ENCODE measurements around the gene GSE1. TPM values are rescaled to one million over a fixed set of nuclear protein-coding genes. Genes with fewer than 3 reads are reported as not detected.

GSE1 gene
- total RNA-seq, 3 donors from 2014 or later, result 52.3 to 105 (median 60.7) TPM

DNA sequence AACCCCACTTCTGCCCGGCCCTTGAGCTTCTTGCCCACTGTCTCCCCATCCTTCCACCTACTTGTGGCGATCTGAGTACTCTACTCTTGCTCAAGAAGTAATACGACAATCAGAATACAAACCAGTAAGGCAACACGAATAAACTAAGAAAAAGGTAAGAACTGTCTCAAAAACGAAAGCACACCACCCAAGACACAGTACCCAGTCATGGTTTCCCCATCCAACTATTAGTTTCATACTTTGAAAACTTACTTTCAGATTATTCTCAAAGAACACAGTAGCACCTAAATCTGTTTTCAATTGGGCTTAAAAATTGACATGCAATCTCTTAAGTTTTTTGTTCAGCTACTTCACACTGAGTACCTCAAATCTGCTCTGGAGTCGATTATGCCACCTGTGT lies 61.7 kb downstream of the GSE1 start:
- Histone ChIP-seq H3K27me3 (no peaks in the 10 kb centered on the region), H3K4me1 (no peaks in the 10 kb centered on the region), H3K4me3 (no peak overlapping the region), H3K36me3 (no peaks in the 10 kb centered on the region), H3K9me3 (no peaks in the 10 kb centered on the region), H3K27ac (peak overlapping the region in 1 of 2 donors; percentile 62)
- no peak for TF ChIP-seq POLR2AphosphoS5 (IDR thresholded peaks at IDR 0.05)
- DNase-seq (ENCODE audit: low spot score in 2 of 2), result no peak
- intact Hi-C loops (cut with DNase I; ENCODE audit: low total_unique reads), result no loop called here

DNA sequence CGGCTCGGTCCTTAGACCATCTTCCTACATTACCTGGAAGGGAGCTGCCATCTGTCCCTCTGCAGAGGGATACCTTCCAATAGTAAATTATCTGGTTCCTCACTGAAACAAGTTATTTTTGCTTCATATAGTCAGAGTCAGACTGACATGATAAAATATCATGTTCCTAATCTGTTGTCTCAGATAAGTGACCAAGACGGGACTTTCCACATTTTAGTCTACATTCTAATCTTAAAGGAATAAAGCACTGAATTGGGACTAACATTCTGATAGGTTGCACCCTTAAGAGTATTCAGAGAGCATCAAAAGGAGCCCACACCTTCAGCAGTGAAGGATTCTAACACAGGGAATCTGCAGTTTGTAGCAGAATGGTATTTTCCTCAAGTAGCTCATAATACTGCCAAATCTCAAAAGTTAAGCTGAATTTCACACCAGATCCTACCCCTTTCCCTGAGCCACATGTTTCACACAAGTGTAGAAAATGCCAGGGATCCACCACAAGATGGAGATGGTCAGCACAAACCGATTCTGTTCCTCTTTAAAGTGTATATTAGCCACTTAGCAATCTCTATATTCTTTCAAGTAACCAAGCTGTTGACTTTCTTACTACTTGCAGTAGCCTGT lies 62.2 kb downstream of the GSE1 start:
- H3K9me3 ChIP-seq, result no peaks in the 10 kb centered on the region
- DNase-seq (ENCODE audit: low spot score in 2 of 2), result no peak
- intact Hi-C loops (cut with DNase I; ENCODE audit: low total_unique reads), result no loop called here
- TF ChIP-seq POLR2AphosphoS5 (IDR thresholded peaks at IDR 0.05), result no peak
- TF ChIP-seq, protein P1, sequence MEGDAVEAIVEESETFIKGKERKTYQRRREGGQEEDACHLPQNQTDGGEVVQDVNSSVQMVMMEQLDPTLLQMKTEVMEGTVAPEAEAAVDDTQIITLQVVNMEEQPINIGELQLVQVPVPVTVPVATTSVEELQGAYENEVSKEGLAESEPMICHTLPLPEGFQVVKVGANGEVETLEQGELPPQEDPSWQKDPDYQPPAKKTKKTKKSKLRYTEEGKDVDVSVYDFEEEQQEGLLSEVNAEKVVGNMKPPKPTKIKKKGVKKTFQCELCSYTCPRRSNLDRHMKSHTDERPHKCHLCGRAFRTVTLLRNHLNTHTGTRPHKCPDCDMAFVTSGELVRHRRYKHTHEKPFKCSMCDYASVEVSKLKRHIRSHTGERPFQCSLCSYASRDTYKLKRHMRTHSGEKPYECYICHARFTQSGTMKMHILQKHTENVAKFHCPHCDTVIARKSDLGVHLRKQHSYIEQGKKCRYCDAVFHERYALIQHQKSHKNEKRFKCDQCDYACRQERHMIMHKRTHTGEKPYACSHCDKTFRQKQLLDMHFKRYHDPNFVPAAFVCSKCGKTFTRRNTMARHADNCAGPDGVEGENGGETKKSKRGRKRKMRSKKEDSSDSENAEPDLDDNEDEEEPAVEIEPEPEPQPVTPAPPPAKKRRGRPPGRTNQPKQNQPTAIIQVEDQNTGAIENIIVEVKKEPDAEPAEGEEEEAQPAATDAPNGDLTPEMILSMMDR (IDR thresholded peaks at IDR 0.05), result peak in 1 of 3 donors; percentile 29
- H3K4me1 ChIP-seq, result no peaks in the 10 kb centered on the region
- no peak overlapping the region for H3K27ac ChIP-seq
- H3K27me3 ChIP-seq, result no peaks in the 10 kb centered on the region
- H3K36me3 ChIP-seq, result no peaks in the 10 kb centered on the region
- no peak overlapping the region for H3K4me3 ChIP-seq

GRCh38 chr16:85676466-85676865 lies 63.3 kb downstream of the GSE1 start:
- Histone ChIP-seq H3K4me1 (no peaks in the 10 kb centered on the region), H3K36me3 (no peaks in the 10 kb centered on the region), H3K9me3 (no peaks in the 10 kb centered on the region), H3K27ac (no peak overlapping the region), H3K27me3 (no peaks in the 10 kb centered on the region), H3K4me3 (no peak overlapping the region)
- TF ChIP-seq POLR2AphosphoS5 (IDR thresholded peaks at IDR 0.05) (no peak), POLR2A (IDR thresholded peaks at IDR 0.05) (no peak)
- TF ChIP-seq, protein P1 (IDR thresholded peaks at IDR 0.05), result no peak
- intact Hi-C loops (cut with DNase I; ENCODE audit: low total_unique reads), result no loop called here
- no peak for DNase-seq (ENCODE audit: low spot score in 2 of 2)

GRCh38 chr16:85677383-85677967 lies 64.4 kb downstream of the GSE1 start:
- intact Hi-C loops (cut with DNase I; ENCODE audit: low total_unique reads), result no loop called here
- no peaks in the 10 kb centered on the region for H3K4me1 ChIP-seq
- no peak for DNase-seq (ENCODE audit: low spot score in 2 of 2)
- no peaks in the 10 kb centered on the region for H3K36me3 ChIP-seq
- H3K4me3 ChIP-seq, result no peak overlapping the region
- no peaks in the 10 kb centered on the region for H3K27me3 ChIP-seq
- TF ChIP-seq, protein P1 (IDR thresholded peaks at IDR 0.05), result no peak
- TF ChIP-seq POLR2AphosphoS5 (IDR thresholded peaks at IDR 0.05), result no peak
- TF ChIP-seq POLR2A (IDR thresholded peaks at IDR 0.05), result no peak
- no peaks in the 10 kb centered on the region for H3K9me3 ChIP-seq
- no peak overlapping the region for H3K27ac ChIP-seq

DNA sequence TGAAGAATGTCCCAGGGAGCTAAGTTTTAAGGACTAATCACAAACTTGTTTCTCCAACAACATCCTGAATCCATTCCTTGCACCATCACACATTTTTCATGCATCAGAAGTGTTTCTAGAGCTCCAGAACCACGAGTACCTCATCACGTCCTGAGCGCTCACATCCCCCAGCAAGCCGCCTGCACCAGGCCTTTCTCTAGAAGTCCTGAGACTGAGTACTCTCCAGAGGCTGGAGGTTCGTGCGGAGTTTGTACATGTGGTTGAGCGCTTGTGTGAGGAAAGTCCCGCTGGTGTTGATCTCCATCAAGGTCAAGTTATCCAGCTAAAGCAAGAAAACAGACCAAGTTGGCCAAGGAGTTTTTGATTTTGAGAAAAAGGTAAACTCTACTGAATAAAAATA lies 64.9 kb downstream of the GSE1 start:
- Histone ChIP-seq H3K4me3 (no peak overlapping the region), H3K27ac (no peak overlapping the region), H3K27me3 (no peaks in the 10 kb centered on the region), H3K4me1 (no peaks in the 10 kb centered on the region), H3K36me3 (no peaks in the 10 kb centered on the region), H3K9me3 (no peaks in the 10 kb centered on the region)
- TF ChIP-seq, protein P1 (IDR thresholded peaks at IDR 0.05), result no peak
- TF ChIP-seq POLR2A (IDR thresholded peaks at IDR 0.05) (no peak), POLR2AphosphoS5 (IDR thresholded peaks at IDR 0.05) (no peak)
- intact Hi-C loops (cut with DNase I; ENCODE audit: low total_unique reads), result no loop called here
- DNase-seq (ENCODE audit: low spot score in 2 of 2), result no peak

Measured in breast epithelium (tissue), 4 donors.